ENCODE data around the gene LY9.

DNA sequence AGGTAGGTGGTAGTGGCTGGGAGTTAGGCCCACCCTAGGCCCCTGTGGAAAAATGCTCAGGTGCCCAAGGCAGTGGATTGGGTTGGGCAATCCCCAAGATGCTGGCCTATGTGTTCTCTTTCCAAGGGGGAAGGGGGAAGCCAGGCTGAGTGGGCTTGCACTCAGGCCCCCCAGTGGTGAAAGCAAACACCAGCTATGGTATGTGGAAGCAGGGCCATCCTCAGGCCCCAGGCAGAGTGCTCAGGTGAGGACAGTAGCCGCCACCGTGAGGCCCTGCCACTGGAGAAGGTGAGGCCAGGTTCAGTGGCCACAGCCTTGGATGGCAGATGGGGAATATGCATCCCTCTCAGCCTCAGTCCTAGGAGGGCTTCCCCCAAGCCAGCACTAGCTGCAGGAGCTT is 11.8 kb downstream of the LY9 start:
- TF ChIP-seq, protein P1, sequence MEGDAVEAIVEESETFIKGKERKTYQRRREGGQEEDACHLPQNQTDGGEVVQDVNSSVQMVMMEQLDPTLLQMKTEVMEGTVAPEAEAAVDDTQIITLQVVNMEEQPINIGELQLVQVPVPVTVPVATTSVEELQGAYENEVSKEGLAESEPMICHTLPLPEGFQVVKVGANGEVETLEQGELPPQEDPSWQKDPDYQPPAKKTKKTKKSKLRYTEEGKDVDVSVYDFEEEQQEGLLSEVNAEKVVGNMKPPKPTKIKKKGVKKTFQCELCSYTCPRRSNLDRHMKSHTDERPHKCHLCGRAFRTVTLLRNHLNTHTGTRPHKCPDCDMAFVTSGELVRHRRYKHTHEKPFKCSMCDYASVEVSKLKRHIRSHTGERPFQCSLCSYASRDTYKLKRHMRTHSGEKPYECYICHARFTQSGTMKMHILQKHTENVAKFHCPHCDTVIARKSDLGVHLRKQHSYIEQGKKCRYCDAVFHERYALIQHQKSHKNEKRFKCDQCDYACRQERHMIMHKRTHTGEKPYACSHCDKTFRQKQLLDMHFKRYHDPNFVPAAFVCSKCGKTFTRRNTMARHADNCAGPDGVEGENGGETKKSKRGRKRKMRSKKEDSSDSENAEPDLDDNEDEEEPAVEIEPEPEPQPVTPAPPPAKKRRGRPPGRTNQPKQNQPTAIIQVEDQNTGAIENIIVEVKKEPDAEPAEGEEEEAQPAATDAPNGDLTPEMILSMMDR (IDR thresholded peaks at IDR 0.05): no peak
- TF ChIP-seq POLR2A (IDR thresholded peaks at IDR 0.05): no peak
